ENCODE data around the gene CCDC183. TPM values are rescaled to one million over a fixed set of nuclear protein-coding genes. Genes with fewer than 3 reads are reported as not detected.
A peak's percentile ranks its signal among the peaks of the same experiment; 100 is the strongest.

The CCDC183 gene
- total and polyA plus RNA-seq, 10 donors: 0.41 to 1.6 (median 0.69) TPM

DNA sequence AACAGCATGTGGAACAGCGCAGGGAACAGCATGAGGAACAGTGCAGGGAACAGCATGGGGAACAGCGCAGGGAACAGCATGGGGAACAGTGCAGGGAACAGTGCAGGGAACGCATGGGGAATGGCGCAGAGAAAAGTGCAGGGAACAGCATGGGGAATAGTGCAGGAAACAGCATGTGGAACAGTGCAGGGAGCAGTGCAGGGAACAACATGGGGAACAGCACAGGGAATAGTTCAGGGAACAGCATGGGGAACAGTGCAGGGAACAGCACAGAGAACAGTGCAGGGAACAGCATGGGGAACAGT lies 40.1 kb upstream of the CCDC183 start:
- WGBS, 5 donors: 82 to 100% (median 96%) methylated on average over 3 to 4 of the region's 4 CpGs
- peaks cover 0 to 28% (median 0%) of the 10 kb centered on the region in 7 donors for H3K27me3 ChIP-seq (replicated peaks in 1 of 7)
- peaks cover 0 to 59% (median 23%) of the 10 kb centered on the region in 6 donors for H3K4me1 ChIP-seq
- intact Hi-C loops (cut with DNase I; ENCODE audit: low total_unique reads): no loop called here
- DNase-seq: no peak
- no peaks in the 10 kb centered on the region for H3K36me3 ChIP-seq
- H3K9me3 ChIP-seq: peaks cover 0 to 40% (median 25%) of the 10 kb centered on the region in 8 donors
- TF ChIP-seq, protein P1, sequence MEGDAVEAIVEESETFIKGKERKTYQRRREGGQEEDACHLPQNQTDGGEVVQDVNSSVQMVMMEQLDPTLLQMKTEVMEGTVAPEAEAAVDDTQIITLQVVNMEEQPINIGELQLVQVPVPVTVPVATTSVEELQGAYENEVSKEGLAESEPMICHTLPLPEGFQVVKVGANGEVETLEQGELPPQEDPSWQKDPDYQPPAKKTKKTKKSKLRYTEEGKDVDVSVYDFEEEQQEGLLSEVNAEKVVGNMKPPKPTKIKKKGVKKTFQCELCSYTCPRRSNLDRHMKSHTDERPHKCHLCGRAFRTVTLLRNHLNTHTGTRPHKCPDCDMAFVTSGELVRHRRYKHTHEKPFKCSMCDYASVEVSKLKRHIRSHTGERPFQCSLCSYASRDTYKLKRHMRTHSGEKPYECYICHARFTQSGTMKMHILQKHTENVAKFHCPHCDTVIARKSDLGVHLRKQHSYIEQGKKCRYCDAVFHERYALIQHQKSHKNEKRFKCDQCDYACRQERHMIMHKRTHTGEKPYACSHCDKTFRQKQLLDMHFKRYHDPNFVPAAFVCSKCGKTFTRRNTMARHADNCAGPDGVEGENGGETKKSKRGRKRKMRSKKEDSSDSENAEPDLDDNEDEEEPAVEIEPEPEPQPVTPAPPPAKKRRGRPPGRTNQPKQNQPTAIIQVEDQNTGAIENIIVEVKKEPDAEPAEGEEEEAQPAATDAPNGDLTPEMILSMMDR (IDR thresholded peaks at IDR 0.05 in 8 of 11, conservative IDR thresholded peaks at IDR 0.05 in 3 of 11): no peak
- no peak for TF ChIP-seq POLR2A (IDR thresholded peaks at IDR 0.05)
- no peak for TF ChIP-seq POLR2AphosphoS5 (IDR thresholded peaks at IDR 0.05)
- no peak overlapping the region for H3K4me3 ChIP-seq
- no peak overlapping the region for H3K27ac ChIP-seq

DNA sequence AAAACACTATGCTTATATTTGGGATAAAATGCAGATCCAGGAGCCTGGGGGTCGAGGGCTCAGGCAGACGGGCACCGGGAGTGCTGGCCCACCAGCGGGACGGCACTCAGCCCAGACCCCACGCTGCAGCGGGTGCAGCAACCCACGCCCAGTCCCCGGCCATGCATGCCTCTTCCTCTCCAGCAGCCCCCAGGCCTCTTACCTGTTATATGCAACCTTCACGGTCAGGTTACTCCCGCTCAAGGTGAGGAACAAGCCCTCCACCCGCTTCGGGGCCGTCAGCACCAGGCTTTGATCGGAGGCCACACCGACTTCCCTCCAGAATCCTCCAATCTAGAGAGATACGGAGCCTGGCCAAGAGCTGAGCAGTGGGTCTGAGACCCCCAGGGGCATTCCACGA lies 39.3 kb upstream of the CCDC183 start:
- no peak overlapping the region for H3K4me3 ChIP-seq
- TF ChIP-seq, protein P1 (IDR thresholded peaks at IDR 0.05 in 8 of 11, conservative IDR thresholded peaks at IDR 0.05 in 3 of 11): no peak
- TF ChIP-seq POLR2AphosphoS5 (IDR thresholded peaks at IDR 0.05) (no peak), POLR2A (IDR thresholded peaks at IDR 0.05) (no peak)
- WGBS, 5 donors: 89 to 95% (median 93%) methylated on average over 15 to 18 of the region's 18 CpGs
- intact Hi-C loops (cut with DNase I; ENCODE audit: low total_unique reads): no loop called here
- peaks cover 0 to 33% (median 0%) of the 10 kb centered on the region in 7 donors for H3K27me3 ChIP-seq (replicated peaks in 1 of 7)
- H3K4me1 ChIP-seq: peaks cover 0 to 62% (median 24%) of the 10 kb centered on the region in 6 donors
- H3K36me3 ChIP-seq: no peaks in the 10 kb centered on the region
- H3K9me3 ChIP-seq: peaks cover 0 to 33% (median 17%) of the 10 kb centered on the region in 8 donors
- no peak for DNase-seq
- peak overlapping the region in 2 of 8 donors; percentile 65 to 66 for H3K27ac ChIP-seq

DNA sequence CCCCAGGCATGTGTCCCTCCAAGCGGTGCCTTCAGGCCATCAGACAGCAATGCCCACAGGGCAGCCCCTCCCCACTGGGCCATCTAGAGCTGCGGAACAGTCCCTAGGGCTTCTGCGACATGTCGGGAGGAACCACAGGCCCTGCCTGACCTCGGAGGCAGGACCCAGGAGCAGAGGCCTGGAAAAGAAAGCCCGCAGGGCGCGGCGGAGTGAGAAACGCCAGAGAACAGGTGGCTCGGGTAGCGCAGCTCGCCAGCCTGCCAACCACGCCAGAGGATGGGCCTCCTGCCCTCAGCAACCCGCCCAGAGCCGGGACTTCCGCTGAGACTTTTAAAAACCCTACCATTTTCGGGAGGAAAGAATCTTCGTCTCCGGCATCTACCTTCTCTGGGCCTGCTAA lies 38.8 kb upstream of the CCDC183 start:
- intact Hi-C loops (cut with DNase I; ENCODE audit: low total_unique reads): no loop called here
- H3K4me1 ChIP-seq: peaks cover 0 to 62% (median 24%) of the 10 kb centered on the region in 6 donors
- 82 to 91% (median 88%) methylated on average over 4 to 20 of the region's 20 CpGs for WGBS, 5 donors
- peaks cover 0 to 38% (median 0%) of the 10 kb centered on the region in 7 donors for H3K27me3 ChIP-seq (replicated peaks in 1 of 7)
- DNase-seq: peak; percentile 71
- peak overlapping the region in 4 of 8 donors; percentile 33 to 66 (median 54) for H3K27ac ChIP-seq
- TF ChIP-seq POLR2AphosphoS5 (IDR thresholded peaks at IDR 0.05): no peak
- TF ChIP-seq, protein P1 (IDR thresholded peaks at IDR 0.05 in 8 of 11, conservative IDR thresholded peaks at IDR 0.05 in 3 of 11): no peak
- no peak for TF ChIP-seq POLR2A (IDR thresholded peaks at IDR 0.05)
- no peaks in the 10 kb centered on the region for H3K36me3 ChIP-seq
- no peak overlapping the region for H3K4me3 ChIP-seq
- peaks cover 0 to 28% (median 12%) of the 10 kb centered on the region in 8 donors for H3K9me3 ChIP-seq

DNA sequence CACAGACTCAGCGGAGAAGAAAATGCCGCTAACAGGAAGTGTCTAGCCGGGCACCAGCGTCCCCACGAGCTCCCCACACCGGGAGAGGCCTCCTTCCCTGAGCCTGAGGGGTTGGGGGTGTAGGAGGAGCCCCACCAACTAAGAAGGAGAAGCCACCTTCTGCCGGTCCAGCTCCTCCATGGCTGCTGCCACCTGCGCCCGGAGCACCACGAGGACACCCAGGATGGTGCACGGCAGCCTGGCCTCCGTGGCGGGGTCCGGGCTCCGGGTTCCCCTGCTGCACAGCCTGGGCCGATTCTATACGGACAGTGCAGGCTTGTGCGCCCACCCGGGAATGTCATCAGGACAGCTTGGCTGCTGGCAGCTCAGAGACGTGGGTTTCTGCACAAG lies 38.4 kb upstream of the CCDC183 start:
- Histone ChIP-seq H3K9me3 (peaks cover 0 to 24% (median 8%) of the 10 kb centered on the region in 8 donors), H3K4me3 (no peak overlapping the region), H3K36me3 (no peaks in the 10 kb centered on the region), H3K27ac (peak overlapping the region in 5 of 8 donors; percentile 29 to 66 (median 44)), H3K27me3 (replicated peaks in 1 of 7) (peaks cover 0 to 42% (median 0%) of the 10 kb centered on the region in 7 donors), H3K4me1 (peaks cover 0 to 62% (median 24%) of the 10 kb centered on the region in 6 donors)
- peak; percentile 82 for DNase-seq
- TF ChIP-seq POLR2AphosphoS5 (IDR thresholded peaks at IDR 0.05): no peak
- intact Hi-C loops (cut with DNase I; ENCODE audit: low total_unique reads): no loop called here
- 57 to 82% (median 79%) methylated on average over 6 to 20 of the region's 20 CpGs for WGBS, 5 donors

All from spleen (tissue), 11 donors.